GM23338 (cell line): ENCODE measurements around the gene RAD51B. TPM values are rescaled to one million over a fixed set of nuclear protein-coding genes. Genes with fewer than 3 reads are reported as not detected.

Experiments
- ATAC-seq: fragments of 200-7000 bp; cut with Tn5 transposase; 3 replicates; pipeline ENCODE4 v1.9.1; 2020
- DNase-seq: peaks from one replicate; pipeline ENCODE4 v3.0.0-alpha.2; 2015; ENCODE audit warnings: low spot score
- H2AFZ ChIP-seq: fragments of 200-600 bp; sonication (generic); 2 replicates; pipeline ENCODE4 v1.8.0; 2016; ENCODE audit warnings: antibody characterized with exemption, mild to moderate bottlenecking, moderate library complexity
- H3F3A ChIP-seq: fragments of 200-600 bp; sonication (generic); replicated peaks from 2 replicates; pipeline ENCODE4 v1.8.0; 2017; ENCODE audit warnings: antibody characterized with exemption, mixed run types, low read depth
- H3K27ac ChIP-seq: fragments of 200-600 bp; sonication (generic); 2 replicates; pipeline ENCODE4 v1.6.1; 2016; ENCODE audit warnings: low read depth
- H3K27me3 ChIP-seq: fragments of 200-600 bp; sonication (generic); 2 replicates; pipeline ENCODE4 v1.8.0; 2016; ENCODE audit warnings: mild to moderate bottlenecking, mixed run types, moderate library complexity; ENCODE audit not compliant: insufficient read depth
- H3K36me3 ChIP-seq: fragments of 200-600 bp; sonication (generic); 2 replicates; pipeline ENCODE4 v1.8.0; 2016; ENCODE audit warnings: mild to moderate bottlenecking; ENCODE audit not compliant: insufficient read depth
- H3K4me1 ChIP-seq: fragments of 200-600 bp; sonication (generic); 2 replicates; pipeline ENCODE4 v1.8.0; 2016; ENCODE audit warnings: mild to moderate bottlenecking, moderate library complexity; ENCODE audit not compliant: insufficient read depth
- H3K4me2 ChIP-seq: fragments of 200-600 bp; sonication (generic); 2 replicates; pipeline ENCODE4 v1.7.1; 2017; ENCODE audit warnings: mixed run types
- H3K4me3 ChIP-seq: fragments of 200-600 bp; sonication (generic); 2 replicates; pipeline ENCODE4 v1.6.1; 2016; ENCODE audit warnings: mixed run types
- H3K79me2 ChIP-seq: fragments of 200-600 bp; sonication (generic); replicated peaks from 2 replicates; pipeline ENCODE4 v1.8.0; 2017; ENCODE audit warnings: mild to moderate bottlenecking; ENCODE audit not compliant: insufficient read depth
- H3K9me2 ChIP-seq: fragments of 200-600 bp; sonication (generic); 2 replicates; pipeline ENCODE4 v1.8.0; 2017; ENCODE audit not compliant: insufficient read depth
- H4K20me1 ChIP-seq: fragments of 200-600 bp; sonication (generic); replicated peaks from 2 replicates; pipeline ENCODE4 v1.8.0; 2017; ENCODE audit warnings: mild to moderate bottlenecking; ENCODE audit not compliant: insufficient read depth
- H3K27ac Mint-ChIP-seq: 2 replicates; pipeline ENCODE4 v1.8.0; 2020; ENCODE audit warnings: inconsistent platforms, mild to moderate bottlenecking, moderate library complexity, mixed read lengths
- H3K27me3 Mint-ChIP-seq: 3 replicates; pipeline ENCODE4 v1.8.0; 2022; ENCODE audit warnings: low read depth, mild to moderate bottlenecking, moderate library complexity, mixed read lengths, inconsistent platforms; ENCODE audit not compliant: insufficient read depth, poor library complexity
- H3K36me3 Mint-ChIP-seq: 3 replicates; pipeline ENCODE4 v1.8.0; 2021; ENCODE audit warnings: low read depth, mild to moderate bottlenecking, inconsistent platforms, moderate library complexity, mixed read lengths
- H3K4me1 Mint-ChIP-seq: 3 replicates; pipeline ENCODE4 v1.8.0; 2020; ENCODE audit warnings: mild to moderate bottlenecking, inconsistent platforms, mixed read lengths
- H3K4me3 Mint-ChIP-seq: 3 replicates; pipeline ENCODE4 v1.8.0; 2021; ENCODE audit warnings: moderate library complexity, mild to moderate bottlenecking, inconsistent platforms, mixed read lengths
- H3K9me3 Mint-ChIP-seq: 3 replicates; pipeline ENCODE4 v1.8.0; 2020; ENCODE audit warnings: moderate library complexity, mild to moderate bottlenecking, inconsistent platforms, mixed read lengths
- CREB1 ChIP-seq: fragments of 250-450 bp; sonication (Bioruptor Pico); IDR thresholded peaks from 2 replicates; pipeline ENCODE4 v1.5.0; 2020; ENCODE audit warnings: low read depth, mild to moderate bottlenecking, moderate library complexity
- ETS1 ChIP-seq: IDR thresholded peaks from 2 replicates; pipeline ENCODE4 v1.6.1; 2016; ENCODE audit warnings: antibody characterized with exemption
- EZH2 ChIP-seq: fragments of 200-600 bp; sonication (generic); IDR thresholded peaks from one replicate; pipeline ENCODE4 v1.8.0; 2017; ENCODE audit warnings: antibody characterized with exemption, mild to moderate bottlenecking, low read depth; ENCODE audit not compliant: unreplicated experiment
- NANOG ChIP-seq: IDR thresholded peaks from 2 replicates; pipeline ENCODE4 v1.6.1; 2016; ENCODE audit warnings: antibody characterized with exemption, borderline replicate concordance
- POLR2AphosphoS5 ChIP-seq: IDR thresholded peaks from 2 replicates; pipeline ENCODE4 v1.6.1; 2016; ENCODE audit warnings: antibody characterized with exemption, low read depth
- STAT1 ChIP-seq: IDR thresholded peaks from one replicate; pipeline ENCODE4 v1.6.1; 2016; ENCODE audit warnings: antibody characterized with exemption; ENCODE audit not compliant: unreplicated experiment
- ZNF114 ChIP-seq: fragments of 250-450 bp; sonication (Bioruptor Pico); IDR thresholded peaks from 2 replicates; pipeline ENCODE4 v1.5.0; 2020; ENCODE audit warnings: mild to moderate bottlenecking, moderate library complexity
- ZNF331 ChIP-seq: fragments of 250-450 bp; sonication (Bioruptor Pico); IDR thresholded peaks from 2 replicates; pipeline ENCODE4 v1.5.0; 2020; ENCODE audit warnings: low read depth, mild to moderate bottlenecking, moderate library complexity
- ZNF462 ChIP-seq: fragments of 250-450 bp; sonication (Bioruptor Pico); IDR thresholded peaks from 2 replicates; pipeline ENCODE4 v1.5.0; 2020; ENCODE audit warnings: mild to moderate bottlenecking, moderate library complexity
- polyA plus RNA-seq: library from polyadenylated mRNA; unstranded; fragments of >200 nt; fragmentation: Nextera tagmentation; extraction: Ambion mirVana; gene quantifications from 2 replicates; pipeline ENCODE4 v1.2.1, GENCODE V29; 2016
- total RNA-seq: library from RNA; depleted of rRNA; stranded (reverse); fragments of >200 nt; shearing (Covaris generic); gene quantifications from 2 replicates; pipeline ENCODE4 v1.2.3, GENCODE V29; 2014

RAD51B gene
- total and polyA plus RNA-seq, 2 experiments from 2014 or later = 15.7 to 29.1 TPM

- Histone ChIP-seq H3K9me2 (0 out of 2 replicates have a peak, but pooled peaks cover 2% of the 10 kb centered on the region), H3F3A (no peaks in the 10 kb centered on the region), H2AFZ (no peak overlapping the region), H3K4me3 (no peak overlapping the region), H3K36me3 (peaks cover 5% of the 10 kb centered on the region), H3K27me3 (no peaks in the 10 kb centered on the region), H3K4me2 (no peak overlapping the region), H4K20me1 (no peaks in the 10 kb centered on the region), H3K27ac (no peak overlapping the region), H3K79me2 (no peaks in the 10 kb centered on the region), H3K4me1 (no peaks in the 10 kb centered on the region)
- DNase-seq (no peak), ATAC-seq (no peak)
- peaks cover 1% of the 10 kb centered on the region for H3K27me3 Mint-ChIP-seq
- no peak overlapping the region for H3K27ac Mint-ChIP-seq
- TF ChIP-seq EZH2 (no peak), ETS1 (no peak), NANOG (no peak), POLR2AphosphoS5 (no peak), CREB1 (CRISPR knock-in tag) (no peak), ZNF331 (CRISPR knock-in tag) (no peak), ZNF114 (no peak), STAT1 (no peak)
- H3K36me3 Mint-ChIP-seq = peaks cover under 1% of the 10 kb centered on the region; the same call in 1 of the 3 replicates
- peaks cover 3% of the 10 kb centered on the region; the same call in 2 of the 3 replicates for H3K9me3 Mint-ChIP-seq
- H3K4me1 Mint-ChIP-seq = peaks cover 10% of the 10 kb centered on the region
- no peak overlapping the region for H3K4me3 Mint-ChIP-seq
Measured at GRCh38 chr14:68536018-68536410, 716.4 kb downstream of the RAD51B start.

GRCh38 chr14:68538639-68539038 is 719.1 kb downstream of the RAD51B start:
- H3K27me3 Mint-ChIP-seq = peaks cover 1% of the 10 kb centered on the region
- peaks cover 10% of the 10 kb centered on the region for H3K4me1 Mint-ChIP-seq

More at GRCh38 chr14:68538639-68539038, 719.1 kb downstream of the RAD51B start:
- Histone ChIP-seq H3K9me2 (0 out of 2 replicates have a peak, but pooled peaks cover 2% of the 10 kb centered on the region), H3K27me3 (no peaks in the 10 kb centered on the region), H3K4me1 (no peaks in the 10 kb centered on the region), H3K27ac (no peak overlapping the region), H3K4me3 (no peak overlapping the region), H3F3A (no peaks in the 10 kb centered on the region), H3K79me2 (no peaks in the 10 kb centered on the region), H2AFZ (no peak overlapping the region), H4K20me1 (no peaks in the 10 kb centered on the region), H3K4me2 (no peak overlapping the region), H3K36me3 (no peaks in the 10 kb centered on the region)
- Mint-ChIP-seq H3K9me3 (no peaks in the 10 kb centered on the region), H3K27ac (no peak overlapping the region), H3K4me3 (no peak overlapping the region), H3K36me3 (no peaks in the 10 kb centered on the region)
- TF ChIP-seq POLR2AphosphoS5 (no peak), NANOG (no peak), ZNF462 (CRISPR knock-in tag) (no peak), ETS1 (no peak)
- DNase-seq = no peak
- ATAC-seq = peak; percentile 35
